ENCODE results near the gene HOXA5.

Gene HOXA5

DNA sequence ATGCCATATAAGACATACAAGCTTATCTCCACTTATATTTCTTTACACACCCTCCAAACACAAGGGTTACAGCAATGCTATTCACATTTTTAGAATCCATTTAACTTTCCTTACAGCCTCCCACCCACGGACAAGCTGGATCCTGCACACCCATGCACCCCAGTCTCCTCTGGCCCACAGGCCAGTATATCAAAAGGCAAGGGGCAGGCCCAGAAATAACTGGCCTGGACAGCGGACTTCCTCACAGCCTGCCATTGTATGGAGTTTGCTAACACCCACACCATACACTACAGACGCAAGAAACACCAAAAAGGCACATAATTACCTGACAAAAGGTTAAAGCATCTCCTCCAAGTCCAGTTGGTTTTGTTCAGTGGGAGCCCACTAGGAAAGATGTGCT is 24.9 kb downstream of the HOXA5 start:
- DNase-seq (ENCODE audit: low spot score) = no peak
- in situ Hi-C loops (cut with MboI; ENCODE audit: low pct_unique_long_range_greater_than_20kb, low sequenced_read_pairs, unreplicated experiment) = no loop called here
- TF ChIP-seq, protein P1, sequence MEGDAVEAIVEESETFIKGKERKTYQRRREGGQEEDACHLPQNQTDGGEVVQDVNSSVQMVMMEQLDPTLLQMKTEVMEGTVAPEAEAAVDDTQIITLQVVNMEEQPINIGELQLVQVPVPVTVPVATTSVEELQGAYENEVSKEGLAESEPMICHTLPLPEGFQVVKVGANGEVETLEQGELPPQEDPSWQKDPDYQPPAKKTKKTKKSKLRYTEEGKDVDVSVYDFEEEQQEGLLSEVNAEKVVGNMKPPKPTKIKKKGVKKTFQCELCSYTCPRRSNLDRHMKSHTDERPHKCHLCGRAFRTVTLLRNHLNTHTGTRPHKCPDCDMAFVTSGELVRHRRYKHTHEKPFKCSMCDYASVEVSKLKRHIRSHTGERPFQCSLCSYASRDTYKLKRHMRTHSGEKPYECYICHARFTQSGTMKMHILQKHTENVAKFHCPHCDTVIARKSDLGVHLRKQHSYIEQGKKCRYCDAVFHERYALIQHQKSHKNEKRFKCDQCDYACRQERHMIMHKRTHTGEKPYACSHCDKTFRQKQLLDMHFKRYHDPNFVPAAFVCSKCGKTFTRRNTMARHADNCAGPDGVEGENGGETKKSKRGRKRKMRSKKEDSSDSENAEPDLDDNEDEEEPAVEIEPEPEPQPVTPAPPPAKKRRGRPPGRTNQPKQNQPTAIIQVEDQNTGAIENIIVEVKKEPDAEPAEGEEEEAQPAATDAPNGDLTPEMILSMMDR (IDR thresholded peaks at IDR 0.05; ENCODE audit: extremely low read depth, insufficient read depth, missing control alignments) = no peak

DNA sequence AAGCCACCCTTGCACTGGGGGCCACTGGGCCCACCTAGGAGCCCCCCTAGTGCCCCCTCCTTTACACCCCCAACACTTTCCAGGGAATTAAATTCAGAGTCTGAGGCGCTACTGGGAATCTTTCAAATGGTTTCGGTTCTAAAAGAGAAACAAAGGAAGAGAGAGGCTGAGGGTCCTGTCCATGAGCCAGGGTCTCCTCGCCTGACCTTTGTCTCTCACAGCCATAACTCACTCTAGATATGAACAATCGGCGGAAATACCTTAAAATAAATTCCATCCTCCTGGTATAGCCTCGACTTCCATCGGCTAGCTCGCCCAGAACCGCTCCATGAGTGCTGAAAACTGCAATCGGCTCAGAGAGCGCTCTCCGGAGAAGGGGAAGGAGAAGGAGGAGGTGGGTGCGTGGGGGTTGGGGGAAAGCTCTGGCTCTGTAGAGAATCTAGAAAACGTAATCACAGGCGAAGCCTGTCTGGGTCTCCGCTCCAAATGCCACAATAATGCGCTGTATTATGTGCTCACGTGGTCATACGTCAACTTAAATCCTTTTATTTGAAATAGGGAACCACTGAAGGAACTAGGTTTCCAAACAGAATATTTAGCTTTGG is 25.5 kb downstream of the HOXA5 start:
- TF ChIP-seq, protein P1 (IDR thresholded peaks at IDR 0.05; ENCODE audit: extremely low read depth, insufficient read depth, missing control alignments) = no peak
- DNase-seq (ENCODE audit: low spot score) = no peak
- in situ Hi-C loops (cut with MboI; ENCODE audit: low pct_unique_long_range_greater_than_20kb, low sequenced_read_pairs, unreplicated experiment) = no loop called here

DNA sequence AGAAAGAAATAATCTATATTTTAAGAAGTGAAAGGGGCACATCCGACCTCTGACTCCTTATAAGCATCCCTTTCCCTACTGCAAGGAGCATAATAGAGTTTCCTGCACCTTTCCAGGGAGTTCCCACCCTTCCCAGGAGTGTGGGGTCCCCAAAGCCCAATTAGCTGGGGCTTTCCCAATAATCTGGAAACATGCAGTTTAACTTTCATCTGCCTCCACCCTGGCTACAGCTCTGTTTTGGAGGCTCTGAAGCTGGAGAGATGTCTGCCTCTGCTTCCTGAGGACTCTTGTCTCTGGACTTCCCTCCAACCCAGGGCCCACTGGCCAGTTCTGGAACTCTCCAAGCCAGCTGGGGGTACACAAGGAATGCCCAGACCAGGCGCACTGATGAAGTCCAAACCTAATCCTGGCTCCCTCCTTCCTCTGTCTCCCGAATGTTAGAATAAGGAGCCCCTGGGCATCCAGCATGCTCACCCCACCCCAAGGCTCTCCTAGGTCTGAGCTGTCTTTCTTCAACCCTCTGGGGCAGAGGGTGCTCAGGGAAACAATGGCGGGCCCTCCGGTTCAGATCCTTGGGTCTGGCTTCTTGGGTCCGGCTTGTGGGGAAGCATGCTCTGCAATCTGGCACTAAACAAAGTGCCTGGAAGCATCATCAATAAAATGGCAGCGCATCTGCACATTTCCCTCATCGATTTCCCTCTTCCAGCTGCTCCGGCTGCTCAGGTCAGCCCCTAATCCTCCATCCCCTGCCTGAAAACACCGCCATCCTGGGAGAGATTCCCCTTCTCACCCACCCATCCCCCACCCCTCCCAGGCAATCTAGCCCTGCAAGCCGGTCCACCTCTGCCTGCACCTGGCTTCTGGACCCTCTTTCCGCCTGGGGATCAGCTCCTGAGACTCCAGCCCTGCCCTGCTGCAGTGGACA is 26.3 kb downstream of the HOXA5 start:
- in situ Hi-C loops (cut with MboI; ENCODE audit: low pct_unique_long_range_greater_than_20kb, low sequenced_read_pairs, unreplicated experiment) = no loop called here
- TF ChIP-seq, protein P1 (IDR thresholded peaks at IDR 0.05; ENCODE audit: extremely low read depth, insufficient read depth, missing control alignments) = no peak
- DNase-seq (ENCODE audit: low spot score) = no peak

DNA sequence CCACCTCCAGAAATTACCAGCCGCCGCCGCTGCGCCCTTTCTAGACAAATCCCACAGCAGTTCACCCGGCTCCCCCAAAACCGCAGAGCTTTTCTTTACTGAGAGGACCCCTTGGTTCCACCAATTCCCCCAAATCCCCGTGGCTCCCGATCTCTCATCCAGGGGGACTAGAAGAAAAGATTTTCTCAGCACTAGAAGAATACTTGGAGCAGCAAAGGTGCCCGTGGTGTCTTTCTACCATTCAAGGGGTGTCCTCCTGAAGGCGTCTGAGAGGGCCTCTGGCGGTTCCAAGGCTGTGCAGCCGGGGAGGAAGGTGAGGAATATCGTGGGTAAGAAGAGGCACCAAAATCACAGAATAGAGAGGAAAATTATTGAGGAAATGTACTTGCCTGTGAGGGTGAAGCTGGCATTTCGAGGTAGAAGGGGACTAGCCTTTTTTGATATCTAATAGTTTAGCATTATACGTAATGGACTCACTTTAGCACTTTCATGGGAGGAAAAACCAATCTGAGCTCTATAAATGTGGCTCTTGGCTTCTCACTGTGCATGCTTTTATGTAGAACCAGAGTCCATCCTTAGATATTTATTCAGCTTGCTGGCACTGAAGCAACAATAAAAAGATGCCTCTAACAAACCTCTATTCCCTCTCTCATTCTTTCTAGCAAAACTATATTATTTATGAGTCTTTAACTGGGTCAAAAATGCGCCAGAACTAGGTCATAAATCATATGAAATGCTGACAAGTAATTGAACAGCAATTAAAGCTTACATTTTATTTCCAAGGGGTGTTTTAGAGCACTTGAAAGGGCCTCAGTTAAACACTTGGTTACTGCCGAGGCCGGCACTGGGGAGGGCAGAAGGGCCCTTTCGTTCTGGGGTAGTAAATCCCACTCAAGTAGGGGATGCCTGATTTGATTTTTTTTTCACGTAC is 27.2 kb downstream of the HOXA5 start:
- no peak for DNase-seq (ENCODE audit: low spot score)
- in situ Hi-C loops (cut with MboI; ENCODE audit: low pct_unique_long_range_greater_than_20kb, low sequenced_read_pairs, unreplicated experiment) = no loop called here
- TF ChIP-seq, protein P1 (IDR thresholded peaks at IDR 0.05; ENCODE audit: extremely low read depth, insufficient read depth, missing control alignments) = no peak

DNA sequence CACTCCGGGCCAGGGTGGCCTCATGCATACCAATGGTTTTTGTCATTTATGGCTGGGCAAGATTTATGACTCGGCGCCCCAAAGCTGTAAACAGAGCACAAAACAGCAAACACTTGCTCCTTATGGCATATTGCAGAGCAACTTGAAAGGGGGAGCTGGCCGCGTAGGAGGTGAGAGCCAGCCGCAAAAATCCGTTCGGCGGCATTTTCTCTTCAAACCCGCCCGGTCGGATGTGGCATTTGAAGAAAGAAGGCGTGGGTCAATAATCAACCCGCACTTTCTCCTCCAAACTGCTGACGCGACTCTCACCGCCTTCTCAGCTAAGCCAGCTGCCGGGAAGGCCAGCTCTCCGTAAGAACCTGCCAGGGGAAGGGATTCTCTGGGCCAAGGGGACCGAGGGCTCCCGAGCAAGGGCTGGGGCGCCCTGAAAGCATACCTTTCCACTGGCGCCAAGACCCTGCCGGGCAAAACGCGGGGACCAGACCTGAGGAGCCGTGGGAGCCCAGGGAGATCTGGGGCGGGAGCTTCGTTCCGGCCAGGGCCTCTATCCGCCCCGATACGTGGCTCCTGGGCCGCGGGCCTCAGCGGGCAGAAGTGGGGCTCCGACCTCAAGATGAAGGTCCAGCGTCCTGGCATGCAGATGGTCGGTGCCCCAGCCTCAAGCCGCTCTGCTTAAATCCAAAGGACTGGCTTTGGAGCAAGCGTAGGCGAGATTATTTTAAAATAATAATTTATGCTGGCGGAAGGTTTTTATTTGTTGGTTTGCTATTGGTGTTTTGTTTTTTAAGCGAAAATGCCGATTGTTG is 28.1 kb downstream of the HOXA5 start:
- TF ChIP-seq, protein P1 (IDR thresholded peaks at IDR 0.05; ENCODE audit: extremely low read depth, insufficient read depth, missing control alignments) = no peak
- DNase-seq (ENCODE audit: low spot score) = no peak
- in situ Hi-C loops (cut with MboI; ENCODE audit: low pct_unique_long_range_greater_than_20kb, low sequenced_read_pairs, unreplicated experiment) = no loop called here
